Bronchus fibroblast of lung (primary cell): ENCODE results near the gene TAAR1. TPM values are rescaled to one million over a fixed set of nuclear protein-coding genes. Genes with fewer than 3 reads are reported as not detected.

Experiments
- total RNA-seq: library from RNA; depleted of rRNA; stranded (reverse); fragments of >200 nt; gene quantifications from 2 replicates; pipeline ENCODE4 v1.2.3, GENCODE V29; 2015

Gene TAAR1
- not detected in 2 replicates for total RNA-seq

GRCh38 chr6:132659082-132659481 lies at the start of gene TAAR1:
Gene TAAR1, minus strand, starts transcription at chr6:132659182. Its CDS starts 13,179 bp downstream, at chr6:132646003.

GRCh38 chr6:132624175-132624574 lies 34.8 kb downstream of the TAAR1 start, which contains the start of gene TAAR2:
Gene TAAR2, minus strand, starts transcription at chr6:132624275. Its CDS starts 0 bp downstream, at chr6:132624275.

Other genes with a start within 250 kb of the TAAR1 start
- 24.9 and 28.1 TPM in 2 replicates for gene STX7, start 146.1 kb downstream of the TAAR1 start, total RNA-seq
- gene TAAR9, start 120.9 kb downstream of the TAAR1 start, total RNA-seq = not detected in 2 replicates
- gene TAAR8, start 106.5 kb downstream of the TAAR1 start, total RNA-seq = not detected in 2 replicates
- gene TAAR6, start 88.9 kb downstream of the TAAR1 start, total RNA-seq = not detected in 2 replicates
- gene TAAR5, start 69.4 kb downstream of the TAAR1 start, total RNA-seq = not detected in 2 replicates
- gene TAAR2, start 34.9 kb downstream of the TAAR1 start, total RNA-seq = not detected in 2 replicates
- gene VNN1, start 54.9 kb upstream of the TAAR1 start, total RNA-seq = under 0.01 TPM in 1 of 2 replicates, not detected in the other
- not detected in 2 replicates for gene VNN2, start 98.7 kb upstream of the TAAR1 start, total RNA-seq
- gene SLC18B1, start 139.5 kb upstream of the TAAR1 start, total RNA-seq = 3.6 and 3.9 TPM in 2 replicates
- 1,824 and 1,867 TPM in 2 replicates for gene RPS12, start 155.4 kb upstream of the TAAR1 start, total RNA-seq